Neuronal stem cell (in vitro differentiated cells): Measurements from ENCODE around the gene NUDT17.

ENCODE experiments used
- DNase-seq: peaks from one replicate; pipeline ENCODE4 v3.0.0-alpha.2; 2013; ENCODE audit warnings: low spot score
- H2AFZ ChIP-seq: one replicate; pipeline ENCODE4 v1.6.1; 2013; ENCODE audit warnings: mild to moderate bottlenecking, low read length, inconsistent platforms
- H2AK5ac ChIP-seq: 2 replicates; pipeline ENCODE4 v1.6.1; 2013; ENCODE audit warnings: low read depth, mild to moderate bottlenecking, inconsistent platforms, low read length, moderate library complexity, mixed read lengths
- H2BK120ac ChIP-seq: 2 replicates; pipeline ENCODE4 v1.6.1; 2013; ENCODE audit warnings: low read depth, mild to moderate bottlenecking, inconsistent platforms, low read length, moderate library complexity, mixed read lengths
- H2BK12ac ChIP-seq: one replicate; pipeline ENCODE4 v1.6.1; 2013; ENCODE audit warnings: low read length, inconsistent platforms
- H2BK15ac ChIP-seq: 2 replicates; pipeline ENCODE4 v1.6.1; 2013; ENCODE audit warnings: mild to moderate bottlenecking, low read length, inconsistent platforms, mixed read lengths
- H2BK5ac ChIP-seq: one replicate; pipeline ENCODE4 v1.6.1; 2013; ENCODE audit warnings: inconsistent platforms, mild to moderate bottlenecking, low read length, moderate library complexity
- H3K14ac ChIP-seq: one replicate; pipeline ENCODE4 v1.6.1; 2013; ENCODE audit warnings: low read length, inconsistent platforms
- H3K18ac ChIP-seq: 2 replicates; pipeline ENCODE4 v1.6.1; 2013; ENCODE audit warnings: low read length, inconsistent platforms
- H3K23ac ChIP-seq: 2 replicates; pipeline ENCODE4 v1.6.1; 2013; ENCODE audit warnings: low read depth, mild to moderate bottlenecking, mixed read lengths, low read length, inconsistent platforms; ENCODE audit not compliant: poor library complexity
- H3K27ac ChIP-seq: replicated peaks from 3 replicates; pipeline ENCODE4 v1.5.1; 2013; ENCODE audit warnings: low read length, inconsistent platforms
- H3K27me3 ChIP-seq, 3 experiments: 2 replicates each; pipeline ENCODE4 v1.6.1; 2013; ENCODE audit warnings: low read length in 3 of 3, mild to moderate bottlenecking in 2 of 3, inconsistent platforms in 1 of 3, low read depth in 1 of 3, mixed read lengths in 1 of 3, moderate library complexity in 1 of 3; ENCODE audit not compliant: control insufficient read depth in 3 of 3, insufficient read depth in 3 of 3
- H3K36me3 ChIP-seq, 2 donors: replicated peaks in 1 of 2; 2 replicates each; pipeline ENCODE4 v1.6.1; 2013; ENCODE audit warnings: low read length in 2 of 2; ENCODE audit not compliant: control insufficient read depth in 2 of 2, insufficient read depth in 2 of 2
- H3K4ac ChIP-seq: 2 replicates; pipeline ENCODE4 v1.6.1; 2013; ENCODE audit warnings: inconsistent platforms, mild to moderate bottlenecking, low read length, moderate library complexity
- H3K4me1 ChIP-seq, 2 donors: 1 replicate in 1 of 2; 2 replicates in 1 of 2; pipeline ENCODE4 v1.6.1; 2013; ENCODE audit warnings: low read length in 2 of 2, low read depth in 1 of 2; ENCODE audit not compliant: control insufficient read depth in 2 of 2, insufficient read depth in 1 of 2
- H3K4me2 ChIP-seq: one replicate; pipeline ENCODE4 v1.6.1; 2013; ENCODE audit warnings: mild to moderate bottlenecking, low read length, inconsistent platforms; ENCODE audit not compliant: insufficient read depth, poor library complexity, severe bottlenecking
- H3K4me3 ChIP-seq, 2 donors: 2 replicates each; pipeline ENCODE4 v1.5.1; 2013; ENCODE audit warnings: low read length in 2 of 2, mild to moderate bottlenecking in 2 of 2, inconsistent platforms in 1 of 2, moderate library complexity in 1 of 2
- H3K79me1 ChIP-seq: one replicate; pipeline ENCODE4 v1.6.1; 2013; ENCODE audit warnings: low read depth, mild to moderate bottlenecking, inconsistent platforms, low read length, moderate library complexity
- H3K9ac ChIP-seq: one replicate; pipeline ENCODE4 v1.6.1; 2013; ENCODE audit warnings: mild to moderate bottlenecking, low read depth, low read length, inconsistent platforms; ENCODE audit not compliant: poor library complexity
- H3K9me3 ChIP-seq, 2 donors: replicated peaks in 1 of 2; 2 replicates each; pipeline versions ENCODE3 to v1.6.1; 2013; ENCODE audit warnings: low read length in 2 of 2, mild to moderate bottlenecking in 2 of 2, inconsistent platforms in 1 of 2, low read depth in 1 of 2, mixed read lengths in 1 of 2, moderate library complexity in 1 of 2; ENCODE audit not compliant: control insufficient read depth in 2 of 2, insufficient read depth in 1 of 2
- H4K8ac ChIP-seq: one replicate; pipeline ENCODE4 v1.6.1; 2013; ENCODE audit warnings: low read depth, mild to moderate bottlenecking, inconsistent platforms, low read length, moderate library complexity
- H4K91ac ChIP-seq: one replicate; pipeline ENCODE4 v1.6.1; 2013; ENCODE audit warnings: low read length, low read depth, mild to moderate bottlenecking, inconsistent platforms; ENCODE audit not compliant: poor library complexity
- WGBS, 2 donors: extraction: QIAGEN DNeasy Blood & Tissue Kit; methylation state at CpG; one replicate each; pipeline ENCODE4 v1.1.7; 2013; ENCODE audit warnings: missing lambda C conversion rate in 2 of 2, mixed read lengths in 1 of 2; ENCODE audit not compliant: insufficient read length in 2 of 2, insufficient replicate concordance in 1 of 2; ENCODE audit errors: extremely low coverage in 2 of 2; 5-methylcytosine and 5-hydroxymethylcytosine counted together

NUDT17 gene

DNA sequence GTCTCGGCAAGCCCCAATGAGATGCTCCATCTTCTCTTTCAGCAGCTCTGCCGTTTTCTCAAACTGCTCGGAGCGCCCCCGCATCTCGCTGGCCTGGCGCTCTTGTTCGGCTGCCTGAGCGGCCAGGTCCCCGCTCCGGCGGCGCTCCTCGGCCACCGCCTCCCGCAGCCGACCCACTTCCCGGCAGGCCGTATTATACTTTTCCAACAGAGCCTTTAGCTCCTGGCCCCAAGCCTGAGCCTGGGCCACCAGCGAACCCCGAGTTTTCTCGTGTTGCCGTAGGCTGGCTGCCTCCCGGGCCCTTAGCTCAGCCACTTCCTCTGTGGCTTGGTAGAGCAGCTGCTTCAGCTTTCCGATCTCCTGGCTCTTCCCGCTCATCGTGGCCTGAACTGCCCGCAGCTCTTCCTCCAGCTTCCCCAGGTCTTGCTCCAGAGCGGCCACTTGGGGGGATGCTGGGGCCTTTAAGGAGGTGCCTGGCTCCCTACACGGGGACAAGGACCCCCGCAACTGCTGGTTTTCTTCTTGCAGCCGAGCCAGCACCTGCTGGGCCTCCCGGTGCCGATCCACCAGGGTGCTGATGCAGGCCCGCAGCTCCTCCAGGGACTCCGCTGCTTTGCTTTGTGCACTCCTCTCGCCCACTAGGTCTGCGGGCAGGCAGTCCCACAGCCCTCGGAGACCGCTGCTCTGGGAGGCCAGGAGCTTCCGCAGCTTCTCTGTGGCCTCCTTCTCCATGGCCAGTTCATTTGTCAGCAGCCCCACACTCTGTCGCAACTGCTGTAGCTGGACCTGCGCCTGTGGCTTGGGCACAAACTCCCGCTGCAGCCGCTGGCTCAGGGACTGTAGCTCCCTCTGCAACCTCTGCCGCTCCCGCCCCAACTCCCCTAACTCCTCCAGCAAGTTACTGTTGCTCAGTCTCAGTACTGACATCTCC, 26.8 kb downstream of the NUDT17 start:
- no peaks in the 10 kb centered on the region for H3K36me3 ChIP-seq
- peaks cover 3 to 8% of the 10 kb centered on the region in 2 donors for H3K4me1 ChIP-seq
- peak overlapping the region; percentile 87 for H2BK12ac ChIP-seq
- H2BK15ac ChIP-seq: peak overlapping the region; percentile 100
- peaks cover 2% of the 10 kb centered on the region for H3K79me1 ChIP-seq
- peak overlapping the region; percentile 56 for H2AK5ac ChIP-seq
- WGBS, 2 donors: no CpG with 5 or more reads among the region's 47 CpGs
- H3K4ac ChIP-seq: peak overlapping the region; percentile 97
- H2BK120ac ChIP-seq: peak overlapping the region; percentile 63
- peak overlapping the region; percentile 97 for H3K18ac ChIP-seq
- H3K9me3 ChIP-seq: no peaks in the 10 kb centered on the region
- H3K9ac ChIP-seq: peak overlapping the region; percentile 97
- DNase-seq: no peak
- H4K91ac ChIP-seq: peak overlapping the region; percentile 97
- peak overlapping the region; percentile 86 for H3K23ac ChIP-seq
- peak overlapping the region; percentile 47 to 67 for H3K4me3 ChIP-seq
- peak overlapping the region; percentile 99 for H2AFZ ChIP-seq
- peaks cover 0 to 67% (median 0%) of the 10 kb centered on the region in 3 experiments for H3K27me3 ChIP-seq
- H4K8ac ChIP-seq: peak overlapping the region; percentile 97
- no peak overlapping the region for H3K27ac ChIP-seq
- peak overlapping the region; percentile 84 for H3K14ac ChIP-seq
- H2BK5ac ChIP-seq: peak overlapping the region; percentile 83
- peak overlapping the region; percentile 52 for H3K4me2 ChIP-seq

DNA sequence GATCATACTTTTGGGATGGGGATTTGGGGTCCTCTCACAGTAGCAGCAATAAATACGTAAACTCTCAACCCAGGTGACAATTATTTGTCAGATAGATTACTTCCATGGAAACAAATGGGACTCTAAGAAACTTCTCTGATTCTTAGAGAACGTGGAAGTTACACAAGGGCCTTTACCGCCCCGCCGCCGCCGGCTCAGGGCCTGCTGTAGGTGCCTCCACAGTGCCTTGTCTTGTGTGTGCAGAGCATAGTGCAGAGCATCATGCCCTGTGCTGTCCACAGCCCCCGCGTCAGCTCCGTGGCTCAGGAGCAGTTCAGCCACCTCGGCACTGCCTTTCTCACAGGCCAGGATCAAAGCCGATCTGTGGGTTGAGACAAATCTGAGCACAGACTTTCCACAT, 29.2 kb downstream of the NUDT17 start:
- Histone ChIP-seq H2AFZ (no peak overlapping the region), H2BK120ac (no peak overlapping the region), H3K27ac (no peak overlapping the region), H3K18ac (no peak overlapping the region), H3K4me1 (peaks cover 6 to 11% of the 10 kb centered on the region in 2 donors), H4K91ac (no peak overlapping the region), H3K36me3 (no peaks in the 10 kb centered on the region), H3K9me3 (no peaks in the 10 kb centered on the region), H2BK12ac (no peak overlapping the region), H3K23ac (peak overlapping the region; percentile 26), H3K4ac (no peak overlapping the region), H2AK5ac (no peak overlapping the region), H2BK5ac (no peak overlapping the region), H3K9ac (no peak overlapping the region), H3K4me2 (no peak overlapping the region), H3K79me1 (peaks cover 2% of the 10 kb centered on the region), H3K27me3 (peaks cover 0 to 78% (median 0%) of the 10 kb centered on the region in 3 experiments), H2BK15ac (no peak overlapping the region), H3K4me3 (no peak overlapping the region), H4K8ac (no peak overlapping the region), H3K14ac (peak overlapping the region; percentile 82)
- DNase-seq: no peak
- no CpG with 5 or more reads among the region's 12 CpGs for WGBS, 2 donors

DNA sequence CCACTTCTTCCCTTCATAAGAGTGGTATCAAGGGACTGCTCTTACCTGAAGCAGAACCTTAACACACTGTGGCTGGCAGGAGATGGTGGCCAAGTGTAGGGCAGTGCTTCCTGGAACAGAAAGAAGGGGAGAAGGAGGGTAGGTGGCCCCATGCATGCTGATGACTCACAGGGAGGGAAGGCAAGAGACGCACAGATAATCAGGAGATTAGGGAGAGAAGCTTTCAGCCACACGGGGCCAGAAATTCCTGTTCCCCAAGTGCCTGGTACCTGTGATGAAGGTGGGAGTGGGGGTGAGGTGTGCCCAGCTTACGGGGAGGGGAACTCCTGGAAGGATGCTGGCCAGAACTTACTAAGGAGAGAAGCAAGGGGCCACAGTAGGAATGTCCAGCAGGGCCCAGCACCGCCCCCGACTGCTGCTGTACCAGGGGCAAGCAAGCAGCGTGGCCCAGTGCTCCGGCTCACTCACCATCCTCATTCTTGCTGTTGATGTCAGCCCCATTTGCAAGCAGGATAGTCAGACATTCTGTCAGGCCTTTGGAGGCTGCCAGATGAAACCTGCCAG, 32.6 kb downstream of the NUDT17 start:
- Histone ChIP-seq H2BK12ac (no peak overlapping the region), H2BK15ac (no peak overlapping the region), H3K9ac (no peak overlapping the region), H2BK5ac (no peak overlapping the region), H3K27ac (no peak overlapping the region), H3K4ac (no peak overlapping the region), H4K91ac (no peak overlapping the region), H3K27me3 (peaks cover 0 to 68% (median 0%) of the 10 kb centered on the region in 3 experiments), H3K4me3 (no peak overlapping the region), H3K9me3 (no peaks in the 10 kb centered on the region), H3K36me3 (no peaks in the 10 kb centered on the region), H2AK5ac (no peak overlapping the region), H3K4me2 (no peak overlapping the region), H2AFZ (no peak overlapping the region), H3K23ac (no peak overlapping the region), H3K79me1 (no peaks in the 10 kb centered on the region), H4K8ac (no peak overlapping the region), H3K14ac (no peak overlapping the region), H2BK120ac (no peak overlapping the region), H3K18ac (no peak overlapping the region), H3K4me1 (peaks cover 5 to 6% of the 10 kb centered on the region in 2 donors)
- no CpG with 5 or more reads among the region's 7 CpGs for WGBS, 2 donors
- no peak for DNase-seq

DNA sequence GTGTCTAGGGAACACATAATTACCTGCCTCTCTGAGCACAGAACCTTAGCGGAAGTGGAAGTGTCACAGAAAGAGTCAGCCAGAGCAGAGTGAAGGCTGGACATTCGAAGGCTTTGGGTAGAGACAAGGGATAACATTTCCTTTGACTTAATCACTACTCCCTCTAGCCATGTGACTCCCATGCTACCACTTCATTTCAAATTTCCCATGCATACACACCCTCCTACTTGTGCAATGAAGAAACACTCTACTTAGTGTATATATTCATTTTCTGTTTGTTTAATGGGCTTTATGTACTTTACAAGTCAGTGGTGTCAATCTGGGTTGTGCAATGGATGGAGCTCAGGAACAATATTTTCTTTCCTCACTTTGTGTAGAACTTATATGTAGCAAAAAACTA, 33.3 kb downstream of the NUDT17 start:
- Histone ChIP-seq H3K14ac (no peak overlapping the region), H3K4me3 (no peak overlapping the region), H2BK12ac (no peak overlapping the region), H4K91ac (no peak overlapping the region), H3K9ac (no peak overlapping the region), H2AK5ac (no peak overlapping the region), H4K8ac (no peak overlapping the region), H3K18ac (no peak overlapping the region), H3K27me3 (peaks cover 0 to 66% (median 2%) of the 10 kb centered on the region in 3 experiments), H3K4ac (no peak overlapping the region), H3K79me1 (no peaks in the 10 kb centered on the region), H3K27ac (no peak overlapping the region), H2BK15ac (no peak overlapping the region), H3K9me3 (no peaks in the 10 kb centered on the region), H2AFZ (no peak overlapping the region), H2BK120ac (no peak overlapping the region), H3K36me3 (no peaks in the 10 kb centered on the region), H3K4me1 (peaks cover 5 to 6% of the 10 kb centered on the region in 2 donors), H2BK5ac (no peak overlapping the region), H3K4me2 (no peak overlapping the region), H3K23ac (no peak overlapping the region)
- no peak for DNase-seq
- WGBS, 2 donors: no CpG with 5 or more reads among the region's 2 CpGs
